ENCODE data around the gene SPATA32. TPM values are rescaled to one million over a fixed set of nuclear protein-coding genes. Genes with fewer than 3 reads are reported as not detected.
A peak's percentile ranks its signal among the peaks of the same experiment; 100 is the strongest.

The SPATA32 gene
- not detected in 2 replicates for total RNA-seq (ENCODE audit: low replicate concordance)

DNA sequence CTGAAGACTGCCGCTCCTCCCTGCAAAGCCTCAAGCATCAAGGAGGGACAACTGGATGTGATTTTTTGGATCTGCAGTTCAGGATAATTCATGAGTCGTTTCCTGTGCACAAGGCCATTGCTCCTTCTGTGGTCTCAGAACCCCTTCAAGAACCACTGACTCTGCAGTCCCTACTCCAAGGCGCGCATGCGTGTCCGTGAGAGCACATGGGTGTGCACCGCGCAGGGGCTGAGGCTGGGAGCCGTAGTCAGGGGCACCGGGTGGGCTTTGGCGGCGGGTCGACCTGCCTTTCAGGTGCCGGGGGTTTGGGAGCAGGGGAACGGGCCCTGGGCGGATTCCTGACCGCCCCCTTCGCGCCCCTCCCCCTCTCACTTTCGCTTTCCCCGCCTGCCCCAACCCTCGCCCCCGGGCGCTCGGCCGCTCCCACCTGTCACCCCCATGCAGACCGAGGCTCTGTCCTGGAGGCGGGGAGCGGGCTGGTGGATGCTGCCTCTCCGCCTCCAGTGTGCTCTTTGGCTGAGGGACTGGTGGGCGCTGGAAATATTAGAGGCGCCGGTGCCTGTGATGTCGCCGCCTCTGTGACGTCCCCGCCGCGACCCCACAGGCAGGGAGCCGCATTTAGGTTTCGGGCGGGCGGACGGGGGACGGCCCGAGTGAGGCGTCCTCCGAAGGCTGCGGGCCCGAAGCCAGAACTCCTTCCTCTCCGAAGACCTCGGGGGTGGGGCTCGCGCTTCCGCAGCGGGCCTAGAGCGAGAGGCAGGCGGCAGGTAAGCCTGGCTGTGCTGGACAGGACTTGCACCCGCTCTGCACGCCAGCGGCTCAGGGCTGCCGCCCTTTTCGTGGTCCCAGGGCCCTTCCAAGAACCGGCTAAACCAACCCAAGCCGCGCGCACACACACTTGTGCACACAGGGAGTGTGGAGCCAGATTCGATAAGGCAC is at the start of gene SPATA32:
Gene SPATA32, minus strand, starts transcription at position 518 of the 939 bp plus-strand sequence. Its CDS starts 78 bp downstream, at position 440.
- peak; percentile 24 for DNase-seq (ENCODE audit: low read depth)
- TF ChIP-seq, protein P1, sequence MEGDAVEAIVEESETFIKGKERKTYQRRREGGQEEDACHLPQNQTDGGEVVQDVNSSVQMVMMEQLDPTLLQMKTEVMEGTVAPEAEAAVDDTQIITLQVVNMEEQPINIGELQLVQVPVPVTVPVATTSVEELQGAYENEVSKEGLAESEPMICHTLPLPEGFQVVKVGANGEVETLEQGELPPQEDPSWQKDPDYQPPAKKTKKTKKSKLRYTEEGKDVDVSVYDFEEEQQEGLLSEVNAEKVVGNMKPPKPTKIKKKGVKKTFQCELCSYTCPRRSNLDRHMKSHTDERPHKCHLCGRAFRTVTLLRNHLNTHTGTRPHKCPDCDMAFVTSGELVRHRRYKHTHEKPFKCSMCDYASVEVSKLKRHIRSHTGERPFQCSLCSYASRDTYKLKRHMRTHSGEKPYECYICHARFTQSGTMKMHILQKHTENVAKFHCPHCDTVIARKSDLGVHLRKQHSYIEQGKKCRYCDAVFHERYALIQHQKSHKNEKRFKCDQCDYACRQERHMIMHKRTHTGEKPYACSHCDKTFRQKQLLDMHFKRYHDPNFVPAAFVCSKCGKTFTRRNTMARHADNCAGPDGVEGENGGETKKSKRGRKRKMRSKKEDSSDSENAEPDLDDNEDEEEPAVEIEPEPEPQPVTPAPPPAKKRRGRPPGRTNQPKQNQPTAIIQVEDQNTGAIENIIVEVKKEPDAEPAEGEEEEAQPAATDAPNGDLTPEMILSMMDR (IDR thresholded peaks at IDR 0.05; ENCODE audit: insufficient read depth, low read length): no peak

GRCh38 chr17:45311401-45311759 is 49.5 kb upstream of the SPATA32 start:
- no peak overlapping the region for H3K4me3 ChIP-seq (ENCODE audit: low read depth, low read length)
- no peak for DNase-seq (ENCODE audit: low read depth)
- TF ChIP-seq, protein P1 (IDR thresholded peaks at IDR 0.05; ENCODE audit: insufficient read depth, low read length): no peak

More for the DNA sequence above, at the start of gene SPATA32:
- H3K4me3 ChIP-seq (ENCODE audit: low read depth, low read length): peak within 1 kb of the TSS; percentile 58

- TF ChIP-seq, protein P1 (IDR thresholded peaks at IDR 0.05; ENCODE audit: insufficient read depth, low read length): no peak
- DNase-seq (ENCODE audit: low read depth): peak; percentile 58
- no peak overlapping the region for H3K4me3 ChIP-seq (ENCODE audit: low read depth, low read length)
Observed at GRCh38 chr17:45310380-45311324, 48.8 kb upstream of the SPATA32 start.

- no peak for DNase-seq (ENCODE audit: low read depth)
- H3K4me3 ChIP-seq (ENCODE audit: low read depth, low read length): no peak overlapping the region
- TF ChIP-seq, protein P1 (IDR thresholded peaks at IDR 0.05; ENCODE audit: insufficient read depth, low read length): no peak
Observed at GRCh38 chr17:45309400-45309799, 47.5 kb upstream of the SPATA32 start.

- H3K4me3 ChIP-seq (ENCODE audit: low read depth, low read length): no peak overlapping the region
- DNase-seq (ENCODE audit: low read depth): no peak
- TF ChIP-seq, protein P1 (IDR thresholded peaks at IDR 0.05; ENCODE audit: insufficient read depth, low read length): no peak
Observed at GRCh38 chr17:45308840-45309239, 46.9 kb upstream of the SPATA32 start.

DNA sequence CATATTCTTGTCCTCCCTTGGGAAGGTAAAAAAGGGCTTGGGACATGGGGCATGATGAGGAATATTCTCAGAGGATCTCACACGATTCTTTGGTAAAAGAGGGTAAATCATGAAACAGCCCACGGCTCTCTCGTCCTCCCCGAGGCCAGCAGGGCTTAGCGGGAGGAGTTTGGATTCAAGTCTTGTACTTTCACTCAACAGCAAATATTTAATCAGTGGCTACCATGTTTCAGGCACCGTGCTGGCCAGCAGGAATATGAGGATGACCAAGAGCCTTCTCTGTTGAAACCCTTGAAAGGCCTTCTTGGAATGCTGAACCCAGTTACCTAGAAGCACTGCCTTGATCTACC is 46.1 kb upstream of the SPATA32 start:
- DNase-seq (ENCODE audit: low read depth): no peak
- TF ChIP-seq, protein P1 (IDR thresholded peaks at IDR 0.05; ENCODE audit: insufficient read depth, low read length): no peak
- no peak overlapping the region for H3K4me3 ChIP-seq (ENCODE audit: low read depth, low read length)
